ENCODE results near the gene ZXDB.
"Not testable (repeated sequence)": the region's sequence is repeated elsewhere in the genome, so short reads cannot be mapped to it uniquely, and the experiment has no call there.

ZXDB gene

GRCh38 chrX:57591284-57592159 lies at the start of gene ZXDB:
ZXDB (plus strand) TSS chrX:57592011; CDS start chrX:57592049, 38 bp downstream.
- DNase-seq (ENCODE audit: low spot score): not testable (repeated sequence)

- no peak for DNase-seq (ENCODE audit: low spot score)
Measured at GRCh38 chrX:57565198-57565597, 26.6 kb upstream of the ZXDB start.

DNA sequence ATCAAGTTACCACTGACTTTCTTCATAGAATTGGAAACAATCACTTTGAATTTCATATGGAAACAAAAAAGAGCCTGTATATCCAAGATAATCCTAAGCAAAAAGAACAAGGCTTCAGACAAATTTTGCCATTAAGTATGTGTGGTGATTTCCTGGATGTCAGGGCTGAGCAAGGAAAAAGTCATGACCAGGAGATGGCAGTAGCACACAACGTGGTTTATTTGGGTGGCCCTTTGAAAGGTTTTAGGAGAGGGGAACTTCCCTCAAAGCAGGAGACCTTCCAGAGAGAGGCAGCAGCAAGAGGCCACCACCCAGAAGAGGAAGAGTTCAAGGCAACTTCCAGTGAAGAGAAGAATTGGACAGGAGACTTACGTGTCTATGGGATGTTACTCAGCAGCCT lies 18.1 kb upstream of the ZXDB start:
- DNase-seq (ENCODE audit: low spot score): no peak

DNA sequence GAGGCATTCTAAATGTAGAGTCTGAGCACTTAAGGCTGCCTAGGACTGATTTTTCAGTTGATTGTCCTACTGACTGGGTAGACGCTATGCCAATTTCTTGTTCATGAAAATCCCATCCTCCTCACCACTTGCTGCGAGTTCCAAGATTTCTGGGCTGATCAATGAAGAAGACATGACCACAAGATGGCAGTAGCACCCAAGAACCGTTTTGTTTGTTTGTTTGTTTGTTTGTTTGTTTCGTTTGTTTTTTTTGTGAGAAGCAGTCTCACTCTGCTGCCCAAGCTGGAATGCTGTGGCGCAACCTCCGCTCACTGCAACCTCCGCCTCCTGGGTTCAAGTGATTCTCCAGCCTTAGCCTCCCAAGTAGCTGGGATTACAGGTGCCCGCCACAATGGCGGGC lies 8.9 kb upstream of the ZXDB start:
- DNase-seq (ENCODE audit: low spot score): not testable (repeated sequence)

DNA sequence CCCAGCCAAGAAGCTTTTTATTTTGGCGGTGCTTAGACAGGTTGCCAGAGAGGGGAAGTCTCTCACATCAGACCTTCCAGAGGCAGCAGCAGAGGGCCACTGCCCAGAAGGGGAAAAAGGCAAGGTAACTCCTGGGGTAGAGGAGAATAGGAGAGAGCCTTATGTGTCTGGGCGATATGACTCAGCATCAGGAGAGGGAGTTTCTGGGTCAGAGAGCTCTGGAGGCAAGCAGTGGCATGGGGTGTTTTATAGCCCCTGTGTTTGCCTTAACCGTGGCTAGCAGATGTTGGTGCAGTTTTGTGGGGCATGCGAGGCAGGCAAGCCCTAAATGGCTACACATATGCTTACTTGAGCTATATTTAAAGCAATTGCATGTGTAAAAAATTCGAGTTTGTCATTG lies 8.3 kb upstream of the ZXDB start:
- no peak for DNase-seq (ENCODE audit: low spot score)

GRCh38 chrX:57586360-57586759 lies 5.5 kb upstream of the ZXDB start:
- no peak for DNase-seq (ENCODE audit: low spot score)

- DNase-seq (ENCODE audit: low spot score): no peak
Measured at GRCh38 chrX:57587062-57587461, 4.7 kb upstream of the ZXDB start.

- DNase-seq (ENCODE audit: low spot score): no peak
Measured at GRCh38 chrX:57587607-57588006, 4.2 kb upstream of the ZXDB start.

- DNase-seq (ENCODE audit: low spot score): not testable (repeated sequence)
Measured at GRCh38 chrX:57592160-57592893, 516 bp downstream of the ZXDB start.

DNA sequence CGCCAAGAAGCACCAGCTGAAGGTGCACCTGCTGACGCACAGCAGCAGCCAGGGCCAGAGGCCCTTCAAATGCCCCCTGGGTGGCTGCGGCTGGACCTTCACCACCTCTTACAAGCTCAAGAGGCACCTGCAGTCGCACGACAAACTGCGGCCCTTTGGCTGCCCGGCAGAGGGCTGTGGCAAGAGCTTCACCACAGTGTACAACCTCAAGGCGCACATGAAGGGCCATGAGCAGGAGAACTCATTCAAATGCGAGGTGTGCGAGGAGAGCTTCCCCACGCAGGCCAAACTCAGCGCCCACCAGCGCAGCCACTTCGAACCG lies 1.0 kb downstream of the ZXDB start:
- DNase-seq (ENCODE audit: low spot score): not testable (repeated sequence)

GRCh38 chrX:57595381-57595811 lies 3.6 kb downstream of the ZXDB start:
- DNase-seq (ENCODE audit: low spot score): no peak

GRCh38 chrX:57596109-57596508 lies 4.3 kb downstream of the ZXDB start:
- DNase-seq (ENCODE audit: low spot score): no peak

GRCh38 chrX:57596516-57596915 lies 4.7 kb downstream of the ZXDB start:
- DNase-seq (ENCODE audit: low spot score): no peak

GRCh38 chrX:57607295-57608187 lies 15.7 kb downstream of the ZXDB start:
- DNase-seq (ENCODE audit: low spot score): no peak

- not testable (repeated sequence) for DNase-seq (ENCODE audit: low spot score)
Measured at GRCh38 chrX:57613351-57613750, 21.5 kb downstream of the ZXDB start.

- not testable (repeated sequence) for DNase-seq (ENCODE audit: low spot score)
Measured at GRCh38 chrX:57629438-57629837, 37.6 kb downstream of the ZXDB start.

GRCh38 chrX:57640674-57641016 lies 48.8 kb downstream of the ZXDB start:
- DNase-seq (ENCODE audit: low spot score): no peak

- no peak for DNase-seq (ENCODE audit: low spot score)
Measured at GRCh38 chrX:57641338-57641737, 49.5 kb downstream of the ZXDB start.

GRCh38 chrX:57643698-57644097 lies 51.9 kb downstream of the ZXDB start:
- no peak for DNase-seq (ENCODE audit: low spot score)

GRCh38 chrX:57647020-57647419 lies 55.2 kb downstream of the ZXDB start:
- DNase-seq (ENCODE audit: low spot score): no peak
